MCF 10A (cell line): ENCODE data around the gene KATNIP. TPM values are rescaled to one million over a fixed set of nuclear protein-coding genes. Genes with fewer than 3 reads are reported as not detected.

Experiments used
- BruUV-seq: library from RNA; stranded (reverse); fragments of 400-500 nt; replicated peaks from 2 replicates; lab custom pipeline; 2021; lab: Mats Ljungman, UMichigan
- CTCF ChIA-PET: fragments of 300-600 bp; sonication (Branson Sonifier 250); formaldehyde crosslinking; extraction: SDS; loops from one replicate; lab custom pipeline; 2021; ENCODE audit warnings: antibody characterized with exemption, inconsistent platforms; lab: Yijun Ruan, JAX
- POLR2A ChIA-PET: fragments of 300-600, 350-650 bp; sonication (Branson Sonifier 250); formaldehyde crosslinking; extraction: SDS; loops from one replicate; lab custom pipeline; 2020; ENCODE audit warnings: antibody characterized with exemption, inconsistent platforms; lab: Yijun Ruan, JAX
- DNase-seq: peaks from one replicate; pipeline ENCODE4 v3.0.0-alpha.2; 2018; ENCODE audit not compliant: unreplicated experiment
- H3K27ac Mint-ChIP-seq: one replicate; pipeline ENCODE4 v1.8.0; 2022; ENCODE audit warnings: mild to moderate bottlenecking, low read depth, mixed read lengths; ENCODE audit not compliant: unreplicated experiment
- H3K27me3 Mint-ChIP-seq: one replicate; pipeline ENCODE4 v1.8.0; 2022; ENCODE audit warnings: mixed read lengths; ENCODE audit not compliant: insufficient read depth, unreplicated experiment
- H3K36me3 Mint-ChIP-seq: one replicate; pipeline ENCODE4 v1.8.0; 2022; ENCODE audit warnings: mild to moderate bottlenecking, moderate library complexity, mixed read lengths; ENCODE audit not compliant: insufficient read depth, unreplicated experiment
- H3K4me1 Mint-ChIP-seq: one replicate; pipeline ENCODE4 v1.8.0; 2022; ENCODE audit warnings: mixed read lengths; ENCODE audit not compliant: insufficient read depth, unreplicated experiment
- H3K4me3 Mint-ChIP-seq: one replicate; pipeline ENCODE4 v1.8.0; 2022; ENCODE audit warnings: mild to moderate bottlenecking, moderate library complexity, mixed read lengths; ENCODE audit not compliant: unreplicated experiment
- H3K9me3 Mint-ChIP-seq: one replicate; pipeline ENCODE4 v1.8.0; 2022; ENCODE audit warnings: mixed read lengths; ENCODE audit not compliant: unreplicated experiment
- intact Hi-C: fragments of 100-400 bp; cut with micrococcal nuclease; formaldehyde crosslinking; loops from 2 replicates; pipeline ENCODE4 v1.14.1; 2022
- total RNA-seq: library from RNA; stranded (reverse); gene quantifications from 2 replicates; pipeline ENCODE4 v1.2.3, GENCODE V29; 2022
- TF ChIP-seq, protein P1 (sequence below): fragments of 200-600 bp; IDR thresholded peaks from one replicate; pipeline ENCODE4 v1.8.0; 2022; ENCODE audit warnings: antibody characterized with exemption, mild to moderate bottlenecking; ENCODE audit not compliant: unreplicated experiment

Gene KATNIP
- total RNA-seq, 1 experiment from 2014 or later, result 21.3 TPM

DNA sequence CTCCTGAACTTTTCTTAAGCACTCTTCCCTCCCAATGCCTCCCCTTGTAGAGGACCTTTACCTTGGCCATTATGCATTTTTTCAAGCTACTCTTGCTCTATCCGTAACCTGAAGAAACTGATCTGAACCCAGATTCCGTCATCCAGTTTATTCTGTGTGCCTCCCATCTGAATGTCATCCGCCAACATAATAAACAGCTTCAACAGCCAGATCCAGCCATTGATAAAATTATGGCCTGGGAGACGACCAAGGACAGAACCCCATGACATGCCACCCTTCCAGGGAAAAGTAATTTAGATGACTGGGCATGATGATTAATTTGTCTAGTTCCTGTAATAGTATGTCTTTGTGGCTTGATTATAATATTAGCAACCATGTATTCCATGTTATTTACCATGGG is 41.9 kb downstream of the KATNIP start:
- Mint-ChIP-seq H3K4me3 (no peak overlapping the region), H3K4me1 (no peaks in the 10 kb centered on the region), H3K27me3 (no peaks in the 10 kb centered on the region), H3K36me3 (peaks cover 9% of the 10 kb centered on the region), H3K9me3 (no peaks in the 10 kb centered on the region), H3K27ac (no peak overlapping the region)
- TF ChIP-seq, protein P1, sequence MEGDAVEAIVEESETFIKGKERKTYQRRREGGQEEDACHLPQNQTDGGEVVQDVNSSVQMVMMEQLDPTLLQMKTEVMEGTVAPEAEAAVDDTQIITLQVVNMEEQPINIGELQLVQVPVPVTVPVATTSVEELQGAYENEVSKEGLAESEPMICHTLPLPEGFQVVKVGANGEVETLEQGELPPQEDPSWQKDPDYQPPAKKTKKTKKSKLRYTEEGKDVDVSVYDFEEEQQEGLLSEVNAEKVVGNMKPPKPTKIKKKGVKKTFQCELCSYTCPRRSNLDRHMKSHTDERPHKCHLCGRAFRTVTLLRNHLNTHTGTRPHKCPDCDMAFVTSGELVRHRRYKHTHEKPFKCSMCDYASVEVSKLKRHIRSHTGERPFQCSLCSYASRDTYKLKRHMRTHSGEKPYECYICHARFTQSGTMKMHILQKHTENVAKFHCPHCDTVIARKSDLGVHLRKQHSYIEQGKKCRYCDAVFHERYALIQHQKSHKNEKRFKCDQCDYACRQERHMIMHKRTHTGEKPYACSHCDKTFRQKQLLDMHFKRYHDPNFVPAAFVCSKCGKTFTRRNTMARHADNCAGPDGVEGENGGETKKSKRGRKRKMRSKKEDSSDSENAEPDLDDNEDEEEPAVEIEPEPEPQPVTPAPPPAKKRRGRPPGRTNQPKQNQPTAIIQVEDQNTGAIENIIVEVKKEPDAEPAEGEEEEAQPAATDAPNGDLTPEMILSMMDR, result no peak
- ChIA-PET POLR2A (interaction anchor here (1.6 kb wide), 1 partner anchor 42 kb away, joined by 3 read pairs; the partner anchor contains the start of gene KATNIP), CTCF (interaction anchor here (0.7 to 1.1 kb wide), 2 partner anchors 8 to 13 kb away, joined by 4 read pairs; no protein-coding TSS in a partner anchor)
- no TSS peak for BruUV-seq
- DNase-seq, result no peak
- intact Hi-C loops, result no loop called here

DNA sequence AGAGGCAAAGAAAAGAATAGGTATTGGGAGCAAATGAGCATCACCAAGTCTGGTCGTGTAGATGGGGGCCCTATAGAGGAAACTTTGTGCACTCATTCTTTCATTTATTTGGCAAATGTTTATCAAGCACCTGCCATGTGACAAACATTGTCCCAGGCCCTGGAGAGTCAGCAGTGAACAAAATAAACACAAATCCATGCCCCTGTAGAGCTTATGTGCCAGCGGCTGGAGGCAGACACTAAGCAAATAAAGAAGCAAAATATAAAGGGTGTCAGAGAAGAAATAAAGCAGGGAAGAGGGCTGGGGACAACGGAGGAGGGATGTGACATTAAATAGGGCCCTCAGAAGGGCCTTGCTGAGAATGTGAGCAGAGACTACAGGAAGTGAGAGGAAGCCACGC is 45.5 kb downstream of the KATNIP start:
- H3K4me3 Mint-ChIP-seq, result no peak overlapping the region
- ChIA-PET CTCF (interaction anchor here (0.5 kb wide), 1 partner anchor 12 kb away, joined by 3 read pairs; no protein-coding TSS in a partner anchor), POLR2A (no interaction called here)
- intact Hi-C loops, result no loop called here
- TF ChIP-seq, protein P1, result no peak
- H3K27ac Mint-ChIP-seq, result no peak overlapping the region
- no TSS peak for BruUV-seq
- H3K4me1 Mint-ChIP-seq, result no peaks in the 10 kb centered on the region
- H3K9me3 Mint-ChIP-seq, result no peaks in the 10 kb centered on the region
- no peak for DNase-seq
- peaks cover 9% of the 10 kb centered on the region for H3K36me3 Mint-ChIP-seq
- H3K27me3 Mint-ChIP-seq, result no peaks in the 10 kb centered on the region

DNA sequence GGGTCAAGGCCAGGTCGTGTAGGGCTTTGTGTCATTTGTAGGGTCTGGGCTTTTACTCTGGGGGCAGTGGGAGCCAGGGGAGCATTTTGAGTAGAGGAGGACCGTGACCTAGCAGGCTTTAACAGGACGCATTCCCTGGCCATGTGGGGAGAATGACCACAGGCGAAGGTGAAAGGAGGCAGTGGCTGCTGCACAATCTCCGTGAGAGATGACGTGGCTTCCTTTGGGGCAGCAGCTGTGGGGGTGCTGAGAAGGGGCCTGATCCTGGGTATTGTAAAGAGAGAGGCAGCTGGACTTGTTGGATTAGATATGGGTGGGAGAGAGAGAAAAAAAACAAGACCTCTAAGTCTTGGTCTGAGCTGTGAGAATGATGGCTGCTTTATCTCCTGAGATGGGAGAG is 46.0 kb downstream of the KATNIP start:
- no peaks in the 10 kb centered on the region for H3K4me1 Mint-ChIP-seq
- no peak for DNase-seq
- ChIA-PET POLR2A (no interaction called here), CTCF (interaction anchor here (0.5 kb wide), 1 partner anchor 11 kb away, joined by 3 read pairs; no protein-coding TSS in a partner anchor)
- BruUV-seq, result no TSS peak
- H3K27ac Mint-ChIP-seq, result no peak overlapping the region
- intact Hi-C loops, result no loop called here
- TF ChIP-seq, protein P1, result no peak
- peaks cover 9% of the 10 kb centered on the region for H3K36me3 Mint-ChIP-seq
- H3K4me3 Mint-ChIP-seq, result no peak overlapping the region
- no peaks in the 10 kb centered on the region for H3K27me3 Mint-ChIP-seq
- H3K9me3 Mint-ChIP-seq, result no peaks in the 10 kb centered on the region

DNA sequence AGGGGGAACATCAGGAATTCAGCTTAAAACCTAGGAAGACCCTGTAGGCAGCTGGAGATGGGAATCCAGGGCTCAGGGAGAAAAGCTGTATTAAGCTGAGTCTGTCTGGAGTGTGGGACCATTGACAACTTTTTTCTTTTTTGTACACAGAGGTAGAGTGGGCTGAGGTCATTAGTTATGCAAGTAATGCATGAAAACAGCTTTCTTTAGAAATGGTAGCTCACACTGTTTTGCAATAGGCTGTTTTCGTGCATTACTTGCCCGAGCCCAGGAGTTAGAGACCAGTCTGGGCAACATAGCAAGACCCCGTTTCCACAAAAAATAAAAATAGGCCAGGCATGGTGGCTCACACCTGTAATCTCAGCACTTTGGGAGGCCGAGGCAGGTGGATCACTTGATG is 46.5 kb downstream of the KATNIP start:
- BruUV-seq, result no TSS peak
- TF ChIP-seq, protein P1, result no peak
- Mint-ChIP-seq H3K4me3 (no peak overlapping the region), H3K36me3 (peaks cover 9% of the 10 kb centered on the region), H3K27me3 (no peaks in the 10 kb centered on the region), H3K4me1 (no peaks in the 10 kb centered on the region), H3K9me3 (no peaks in the 10 kb centered on the region), H3K27ac (no peak overlapping the region)
- DNase-seq, result no peak
- intact Hi-C loops, result no loop called here
- ChIA-PET POLR2A (interaction anchor here (0.7 kb wide), 1 partner anchor 177 kb away, joined by 3 read pairs; no protein-coding TSS in a partner anchor), CTCF (no interaction called here)
